Common myeloid progenitor, CD34-positive (primary cell): Measurements from ENCODE around the gene TNRC6C.
A peak's percentile ranks its signal among the peaks of the same experiment; 100 is the strongest.
"Not testable (repeated sequence)": the region's sequence is repeated elsewhere in the genome, so short reads cannot be mapped to it uniquely, and the experiment has no call there.

Experiments used
- CTCF ChIA-PET: fragments of 350-600 bp; sonication (Branson Sonifier 250); formaldehyde crosslinking; loops from one replicate; lab custom pipeline; 2021; ENCODE audit warnings: antibody characterized with exemption; lab: Charles Lee
- POLR2A ChIA-PET: fragments of 350-600 bp; sonication (Branson Sonifier 250); formaldehyde crosslinking; loops from one replicate; lab custom pipeline; 2021; ENCODE audit warnings: antibody characterized with exemption; lab: Charles Lee
- DNase-seq, 3 donors: peaks; one replicate each; pipeline versions ENCODE4 v3.0.0 to v3.0.0-alpha.2; 2013
- H3K27ac ChIP-seq, 2 experiments: 1 replicate in 1 of 2; 2 replicates in 1 of 2; pipeline ENCODE4 v1.7.0; 2013; ENCODE audit warnings: inconsistent platforms in 2 of 2, low read length in 2 of 2, mild to moderate bottlenecking in 2 of 2, low read depth in 1 of 2, moderate library complexity in 1 of 2; ENCODE audit not compliant: severe bottlenecking in 2 of 2, insufficient read depth in 1 of 2, poor library complexity in 1 of 2
- H3K27me3 ChIP-seq, 5 experiments: replicated peaks in 2 of 5; 1 replicate in 3 of 5; 2 replicates in 2 of 5; pipeline versions ENCODE4 v1.6.1 to v1.7.0; 2013; ENCODE audit warnings: low read length in 4 of 5, mild to moderate bottlenecking in 2 of 5, moderate library complexity in 2 of 5, inconsistent platforms in 1 of 5; ENCODE audit not compliant: insufficient read depth in 5 of 5, control insufficient read depth in 4 of 5
- H3K36me3 ChIP-seq, 4 experiments: 1 replicate in 2 of 4; 2 replicates in 2 of 4; pipeline versions ENCODE4 v1.6.1 to v1.7.0; 2013; ENCODE audit warnings: low read length in 3 of 4, control low read depth in 1 of 4, mild to moderate bottlenecking in 1 of 4; ENCODE audit not compliant: control insufficient read depth in 4 of 4, insufficient read depth in 4 of 4
- H3K4me1 ChIP-seq, 4 experiments: 1 replicate in 3 of 4; 2 replicates in 1 of 4; pipeline versions ENCODE4 v1.6.1 to v1.7.1; 2013; ENCODE audit warnings: low read length in 3 of 4, mild to moderate bottlenecking in 3 of 4, control low read depth in 1 of 4, inconsistent platforms in 1 of 4, moderate library complexity in 1 of 4; ENCODE audit not compliant: control insufficient read depth in 4 of 4, insufficient read depth in 4 of 4; ENCODE audit errors: control extremely low read depth in 1 of 4
- H3K4me3 ChIP-seq, 7 experiments: 1 replicate in 4 of 7; 2 replicates in 3 of 7; pipeline versions ENCODE4 v1.5.1 to v1.7.0; 2013; ENCODE audit warnings: mild to moderate bottlenecking in 7 of 7, low read length in 6 of 7, moderate library complexity in 6 of 7, inconsistent platforms in 2 of 7, low read depth in 2 of 7, control low read depth in 1 of 7; ENCODE audit not compliant: insufficient read depth in 4 of 7, control insufficient read depth in 1 of 7; ENCODE audit errors: extremely low read depth in 1 of 7
- H3K9me3 ChIP-seq, 5 experiments: 1 replicate in 4 of 5; 2 replicates in 1 of 5; pipeline versions ENCODE4 v1.6.1 to v1.7.1; 2013; ENCODE audit warnings: low read length in 4 of 5, mild to moderate bottlenecking in 2 of 5, inconsistent platforms in 1 of 5, low read depth in 1 of 5, moderate library complexity in 1 of 5; ENCODE audit not compliant: control insufficient read depth in 4 of 5, insufficient read depth in 2 of 5; ENCODE audit errors: control extremely low read depth in 1 of 5
- WGBS: methylation state at CpG from one replicate; pipeline ENCODE4 v1.1.5; 2013; ENCODE audit not compliant: insufficient coverage; 5-methylcytosine and 5-hydroxymethylcytosine counted together

The TNRC6C gene

DNA sequence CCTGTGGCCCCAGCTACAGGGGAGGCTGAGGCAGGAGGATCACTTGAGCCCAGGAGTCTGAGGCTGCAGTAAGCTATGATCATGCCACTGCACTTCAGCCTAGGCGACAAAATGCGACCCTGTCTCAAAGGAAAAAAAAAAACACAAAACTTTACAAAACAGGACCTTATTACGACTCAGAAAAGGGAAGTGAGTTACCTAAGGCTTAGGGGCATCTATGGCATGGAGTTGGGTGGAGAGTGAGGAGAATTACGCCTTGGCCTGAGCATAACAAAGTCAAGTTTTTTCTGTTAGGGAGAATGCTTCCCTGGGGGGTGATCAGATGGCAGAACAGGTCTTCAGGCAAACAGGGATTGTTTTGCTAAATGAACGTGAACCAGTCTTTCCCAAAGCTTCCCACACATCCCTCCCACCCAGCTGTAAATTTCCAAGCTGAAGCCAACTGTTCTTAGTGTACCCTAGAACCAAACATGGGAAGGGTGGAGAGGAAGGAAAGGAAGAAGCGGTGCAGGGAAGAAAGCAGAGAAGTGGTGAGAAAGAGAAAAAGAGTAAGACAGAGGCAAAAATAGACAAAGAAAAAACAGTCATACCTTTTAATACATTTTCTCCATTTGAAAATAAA, 24.6 kb upstream of the TNRC6C start:
- CTCF ChIA-PET: interaction anchor here (1.7 kb wide), 1 partner anchor 80 kb away, joined by 5 read pairs; no protein-coding TSS in a partner anchor
- no CpG with 5 or more reads among the region's 6 CpGs for WGBS
- no peak overlapping the region for H3K4me3 ChIP-seq
- no peaks in the 10 kb centered on the region for H3K36me3 ChIP-seq
- no peaks in the 10 kb centered on the region for H3K9me3 ChIP-seq
- H3K27ac ChIP-seq: no peak overlapping the region
- H3K27me3 ChIP-seq: peaks cover 0 to 3% (median 0%) of the 10 kb centered on the region in 5 experiments
- peaks cover 0 to 2% (median 0%) of the 10 kb centered on the region in 4 experiments for H3K4me1 ChIP-seq
- POLR2A ChIA-PET: no interaction called here
- peak in 2 of 3 donors; percentile 58 to 65 for DNase-seq

GRCh38 chr17:77935121-77935571, 23.4 kb upstream of the TNRC6C start:
- POLR2A ChIA-PET: no interaction called here
- Histone ChIP-seq H3K27me3 (peaks cover 0 to 3% (median 0%) of the 10 kb centered on the region in 5 experiments), H3K9me3 (no peaks in the 10 kb centered on the region), H3K27ac (no peak overlapping the region), H3K4me1 (peaks cover 0 to 2% (median 0%) of the 10 kb centered on the region in 4 experiments), H3K4me3 (no peak overlapping the region), H3K36me3 (no peaks in the 10 kb centered on the region)
- DNase-seq: no peak
- 90% methylated on average over 10 of the region's 11 CpGs for WGBS
- CTCF ChIA-PET: no interaction called here

GRCh38 chr17:77935744-77936143, 22.8 kb upstream of the TNRC6C start:
- H3K4me1 ChIP-seq, H3K9me3 ChIP-seq, CTCF ChIA-PET, H3K27me3 ChIP-seq, H3K27ac ChIP-seq, POLR2A ChIA-PET, H3K36me3 ChIP-seq, DNase-seq, H3K4me3 ChIP-seq: not testable (repeated sequence)
- WGBS: 49% methylated on average over 2 of the region's 6 CpGs

- Histone ChIP-seq H3K36me3 (no peaks in the 10 kb centered on the region), H3K4me1 (no peaks in the 10 kb centered on the region), H3K27me3 (peaks cover 0 to 3% (median 0%) of the 10 kb centered on the region in 5 experiments), H3K9me3 (no peaks in the 10 kb centered on the region), H3K4me3 (no peak overlapping the region), H3K27ac (no peak overlapping the region)
- no peak for DNase-seq
- 100% methylated on average over 8 of the region's 10 CpGs for WGBS
- POLR2A ChIA-PET: interaction anchor here (0.6 to 0.7 kb wide), 2 partner anchors 11 to 22 kb away, joined by 3 to 5 read pairs; partner anchors contain the start of gene TNRC6C
- CTCF ChIA-PET: no interaction called here
Observed at GRCh38 chr17:77936881-77937280, 21.6 kb upstream of the TNRC6C start.

- CTCF ChIA-PET: no interaction called here
- Histone ChIP-seq H3K27ac (no peak overlapping the region), H3K4me3 (no peak overlapping the region), H3K9me3 (no peaks in the 10 kb centered on the region), H3K36me3 (no peaks in the 10 kb centered on the region), H3K27me3 (peaks cover 0 to 3% (median 0%) of the 10 kb centered on the region in 5 experiments), H3K4me1 (no peaks in the 10 kb centered on the region)
- no peak for DNase-seq
- POLR2A ChIA-PET: no interaction called here
- WGBS: 93% methylated on average over 7 of the region's 7 CpGs
Observed at GRCh38 chr17:77941004-77941403, 17.5 kb upstream of the TNRC6C start.

- no peaks in the 10 kb centered on the region for H3K4me1 ChIP-seq
- H3K27me3 ChIP-seq: peaks cover 0 to 3% (median 0%) of the 10 kb centered on the region in 5 experiments
- WGBS: 96% methylated on average over 9 of the region's 11 CpGs
- no peak for DNase-seq
- H3K4me3 ChIP-seq: no peak overlapping the region
- no peak overlapping the region for H3K27ac ChIP-seq
- POLR2A ChIA-PET: no interaction called here
- H3K9me3 ChIP-seq: no peaks in the 10 kb centered on the region
- CTCF ChIA-PET: no interaction called here
- H3K36me3 ChIP-seq: no peaks in the 10 kb centered on the region
Observed at GRCh38 chr17:77942112-77942988, 16.2 kb upstream of the TNRC6C start.

GRCh38 chr17:77943971-77944370, 14.5 kb upstream of the TNRC6C start:
- peaks cover 0 to 3% (median 0%) of the 10 kb centered on the region in 5 experiments for H3K27me3 ChIP-seq
- ChIA-PET POLR2A (no interaction called here), CTCF (interaction anchor here (1.3 kb wide), 1 partner anchor 14 kb away, joined by 4 read pairs; the partner anchor contains the start of gene TNRC6C)
- H3K9me3 ChIP-seq: no peaks in the 10 kb centered on the region
- DNase-seq: no peak
- 100% methylated on average over 1 of the region's 5 CpGs for WGBS
- H3K4me3 ChIP-seq: no peak overlapping the region
- no peaks in the 10 kb centered on the region for H3K36me3 ChIP-seq
- no peaks in the 10 kb centered on the region for H3K4me1 ChIP-seq
- H3K27ac ChIP-seq: no peak overlapping the region
